Measurements from ENCODE around the gene ZNF488.
"Not testable (repeated sequence)": the region's sequence is repeated elsewhere in the genome, so short reads cannot be mapped to it uniquely, and the experiment has no call there.

ZNF488 gene, protein sequence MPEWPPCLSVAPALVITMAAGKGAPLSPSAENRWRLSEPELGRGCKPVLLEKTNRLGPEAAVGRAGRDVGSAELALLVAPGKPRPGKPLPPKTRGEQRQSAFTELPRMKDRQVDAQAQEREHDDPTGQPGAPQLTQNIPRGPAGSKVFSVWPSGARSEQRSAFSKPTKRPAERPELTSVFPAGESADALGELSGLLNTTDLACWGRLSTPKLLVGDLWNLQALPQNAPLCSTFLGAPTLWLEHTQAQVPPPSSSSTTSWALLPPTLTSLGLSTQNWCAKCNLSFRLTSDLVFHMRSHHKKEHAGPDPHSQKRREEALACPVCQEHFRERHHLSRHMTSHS

DNA sequence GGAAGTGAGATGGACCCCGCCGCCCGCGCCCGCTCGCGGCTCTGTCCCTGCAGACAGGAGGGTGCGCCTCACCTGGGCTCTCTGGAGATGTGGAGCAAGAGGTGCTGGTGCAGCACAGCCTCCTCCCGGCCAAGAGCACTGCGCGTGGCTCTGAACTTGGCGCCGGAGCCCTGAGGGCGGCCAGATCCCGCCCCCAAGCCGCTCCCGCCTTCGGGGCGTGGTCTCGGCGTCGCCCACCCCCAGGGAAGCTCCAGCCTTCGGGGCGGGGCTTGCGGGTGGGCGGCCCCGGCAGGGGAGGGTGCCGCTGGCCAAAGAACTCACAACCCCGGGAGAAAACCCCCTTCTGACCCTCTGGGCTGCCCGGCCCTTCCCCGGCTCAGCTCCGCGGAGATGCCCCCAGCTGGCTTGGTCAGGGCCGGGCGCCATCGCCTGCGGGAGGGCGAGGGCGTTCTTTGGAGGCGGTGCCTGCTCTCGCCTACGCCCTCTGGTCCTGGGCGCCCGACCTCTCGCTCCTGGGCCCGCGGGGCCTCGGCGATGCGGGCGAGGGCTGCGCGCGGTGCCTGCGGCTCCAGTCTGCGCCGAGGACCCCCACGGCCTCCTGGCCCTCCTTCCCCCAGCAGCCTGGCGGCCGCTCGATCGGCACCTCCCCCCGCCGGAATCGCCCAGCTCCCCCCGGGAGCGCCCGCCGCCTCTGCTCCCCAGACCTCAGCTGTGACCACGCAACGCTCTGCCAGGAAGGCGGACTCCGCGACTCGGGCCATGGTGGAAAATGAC lies at the start of gene ZNF488:
Gene ZNF488, minus strand, starts transcription at position 146 of the 774 bp plus-strand sequence. CDS start 15,464 bp downstream, outside the sequence.
- peak; percentile 62 for DNase-seq

DNA sequence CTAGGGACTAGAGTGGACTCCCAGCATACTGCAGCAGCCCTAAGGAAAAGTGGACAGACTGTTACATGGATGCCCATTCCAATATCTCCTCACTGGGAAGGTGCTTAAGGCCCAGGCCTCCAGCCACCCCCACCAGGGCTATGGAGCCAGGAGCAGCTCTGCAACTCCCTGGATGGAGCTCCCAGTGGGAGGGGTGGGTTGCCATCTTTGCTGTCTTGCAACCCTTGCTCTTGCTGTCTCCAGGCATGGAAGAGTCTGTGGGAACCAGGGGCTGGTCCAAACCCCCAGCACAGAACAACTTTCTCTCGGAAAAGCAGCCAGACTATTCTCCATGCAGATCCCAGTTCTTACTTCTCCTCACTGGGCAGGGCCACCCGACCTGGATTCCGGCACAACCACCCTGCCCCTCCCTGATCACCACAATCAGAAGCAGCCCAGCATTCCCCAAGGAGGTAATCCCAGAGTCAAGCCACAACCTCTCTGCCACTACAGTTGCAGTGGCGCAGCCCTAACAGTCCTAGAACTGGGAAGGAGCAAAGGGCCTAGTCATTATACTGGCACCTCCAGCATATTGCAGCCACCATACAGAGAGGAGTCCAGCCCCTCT lies 41.8 kb upstream of the ZNF488 start:
- no peak for DNase-seq

DNA sequence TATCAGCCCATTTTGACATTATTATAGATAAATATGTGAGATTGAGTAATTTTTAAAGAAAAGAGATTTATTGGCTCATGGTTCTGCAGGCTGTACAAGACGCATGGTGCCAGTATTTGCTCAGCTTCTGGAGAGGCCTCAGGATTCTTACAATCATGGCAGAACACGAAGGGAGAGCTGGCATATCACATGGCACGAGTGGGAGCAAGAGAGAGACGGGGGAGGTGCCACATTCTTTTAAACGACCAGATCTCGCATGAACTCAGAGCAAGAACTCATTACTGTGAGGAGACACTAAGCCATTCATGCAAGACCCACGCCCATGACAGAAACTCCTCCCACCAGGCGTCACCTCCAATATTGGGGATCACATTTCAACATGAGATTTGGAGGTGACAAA lies 40.1 kb upstream of the ZNF488 start:
- DNase-seq = no peak

DNA sequence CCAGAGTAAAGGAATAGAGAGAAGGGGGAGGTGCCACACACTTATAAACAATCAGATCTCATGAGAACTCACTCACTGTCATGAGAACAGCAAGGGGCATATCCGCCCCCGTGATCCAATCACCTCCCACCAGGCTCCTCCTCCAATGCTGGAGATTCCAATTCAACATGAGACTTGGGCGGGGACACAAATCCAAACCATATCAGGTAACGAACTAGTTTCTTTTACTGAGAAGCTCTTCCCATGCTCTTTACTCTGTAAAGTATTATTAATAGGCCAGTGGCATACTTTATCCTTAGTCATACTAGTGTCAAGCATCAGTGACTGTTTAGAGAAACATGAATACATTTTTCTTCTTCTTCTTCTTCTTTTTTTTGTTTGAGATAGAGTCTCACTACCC lies 39.4 kb upstream of the ZNF488 start:
- no peak for DNase-seq

DNA sequence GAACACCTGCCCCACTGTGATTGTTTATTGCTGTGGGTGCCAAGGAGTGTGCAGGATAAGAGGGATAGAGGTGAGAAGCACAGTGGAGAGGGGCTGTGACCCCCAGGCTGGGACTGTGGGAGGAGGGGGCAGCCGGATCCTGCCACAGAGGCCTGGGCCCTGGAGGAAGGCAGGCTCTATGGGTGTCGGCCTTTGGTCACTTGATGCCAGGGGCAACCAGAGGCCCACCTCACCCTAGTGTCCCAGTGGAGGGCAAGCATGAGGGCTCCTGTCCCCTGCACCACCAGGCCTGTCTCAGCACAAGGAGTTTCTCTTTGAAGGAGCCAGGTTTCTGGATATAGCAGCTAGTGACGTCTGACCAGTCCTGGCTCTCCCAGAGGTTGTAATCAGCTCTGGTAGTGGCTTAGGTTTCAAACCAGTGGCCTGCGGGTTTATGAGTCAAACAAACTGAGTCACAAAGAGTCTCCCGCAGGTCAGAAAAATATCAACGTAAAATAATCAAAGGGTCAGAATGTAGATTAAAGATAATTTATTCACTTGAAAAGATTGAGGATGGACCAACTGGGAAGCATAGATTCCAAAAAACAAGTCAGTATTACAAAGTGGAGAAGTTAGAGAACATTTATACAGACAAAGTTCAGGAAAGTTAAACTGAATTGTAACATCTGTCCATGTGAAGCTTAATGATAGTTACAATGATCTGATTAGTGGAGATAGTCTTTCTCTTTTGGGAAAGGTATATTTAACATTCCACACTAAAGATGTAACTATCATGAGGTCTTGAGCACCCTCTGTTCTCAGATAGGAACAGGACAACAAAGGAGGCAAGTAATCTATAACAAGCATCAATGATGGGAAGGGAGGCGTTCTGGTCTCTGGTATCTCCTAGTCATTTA lies 37.2 kb upstream of the ZNF488 start:
- DNase-seq = no peak

DNA sequence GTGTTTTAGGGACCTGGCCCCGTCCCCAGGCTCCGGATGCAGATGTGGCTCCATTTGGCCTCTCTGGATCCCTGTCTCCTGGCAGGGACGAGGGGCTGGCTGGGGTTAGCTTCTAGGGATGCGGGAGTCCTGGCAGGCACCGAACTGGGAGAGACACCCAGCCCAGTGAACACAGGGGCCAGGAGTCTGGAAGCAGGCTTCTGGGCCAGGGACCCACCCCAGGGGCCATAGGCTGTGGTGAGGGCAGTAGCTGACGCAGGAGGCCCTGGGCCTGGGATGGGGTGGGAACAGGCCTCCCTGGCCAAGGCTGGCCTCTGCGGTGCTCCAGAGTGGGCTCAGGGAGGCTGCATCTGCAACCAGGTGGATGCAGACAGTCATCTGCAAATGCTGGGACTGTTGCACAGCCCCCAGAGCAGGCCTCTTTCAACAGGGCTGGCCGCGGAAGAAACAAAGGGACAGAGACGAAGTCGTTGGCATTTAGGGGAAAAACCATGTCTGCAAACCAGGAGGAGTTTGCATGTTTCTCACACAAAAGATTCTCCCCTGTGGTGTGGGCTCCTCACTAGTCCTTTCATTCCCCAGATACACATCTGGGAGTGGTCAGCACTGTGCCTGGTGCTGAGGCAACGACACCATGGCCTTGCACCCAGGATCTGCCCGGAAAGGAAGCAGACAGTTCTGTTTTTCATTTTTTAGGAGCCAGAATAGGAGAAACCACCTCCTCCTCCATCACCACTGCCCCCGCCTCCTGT lies 36.4 kb upstream of the ZNF488 start:
- no peak for DNase-seq

DNA sequence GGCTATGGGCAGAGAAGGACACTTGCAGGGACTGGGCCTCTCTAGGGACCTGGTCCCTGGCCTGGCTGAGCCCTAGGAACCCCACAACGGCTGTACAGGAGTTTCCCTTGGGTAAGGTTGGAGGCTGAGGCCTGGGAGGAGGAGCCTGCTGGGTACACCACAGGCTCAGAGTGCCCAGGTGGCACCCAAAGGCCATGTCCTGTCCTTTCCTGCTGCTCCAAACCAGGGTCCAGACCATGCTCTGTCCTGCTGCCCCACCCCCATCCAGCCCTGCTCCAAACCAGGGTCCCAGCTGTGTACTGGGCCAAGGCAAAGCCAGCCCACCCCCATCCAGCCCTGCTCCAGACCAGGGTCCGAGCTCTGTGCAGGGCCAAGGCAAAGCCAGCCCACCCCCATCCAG lies 35.3 kb upstream of the ZNF488 start:
- DNase-seq = no peak

DNA sequence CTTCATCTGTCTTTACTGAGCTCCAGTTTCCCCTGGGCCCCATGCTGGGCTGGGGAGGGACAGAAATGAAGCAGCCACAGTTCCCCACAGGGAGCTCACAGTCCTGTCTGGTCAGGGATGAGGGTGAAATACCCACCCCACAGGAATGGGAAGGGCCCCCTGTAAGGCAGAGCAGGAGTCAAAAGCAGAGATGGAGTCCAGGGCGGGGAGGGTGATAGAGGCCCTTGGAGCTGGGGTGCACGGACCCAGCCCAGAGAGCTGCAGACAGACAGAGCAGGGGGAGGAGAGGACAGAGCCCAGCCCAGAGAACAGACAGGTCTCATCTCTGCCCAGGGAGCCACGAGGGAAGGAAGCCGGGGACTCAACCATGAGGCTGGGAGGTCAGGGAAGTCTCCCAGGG lies 34.9 kb upstream of the ZNF488 start:
- no peak for DNase-seq

DNA sequence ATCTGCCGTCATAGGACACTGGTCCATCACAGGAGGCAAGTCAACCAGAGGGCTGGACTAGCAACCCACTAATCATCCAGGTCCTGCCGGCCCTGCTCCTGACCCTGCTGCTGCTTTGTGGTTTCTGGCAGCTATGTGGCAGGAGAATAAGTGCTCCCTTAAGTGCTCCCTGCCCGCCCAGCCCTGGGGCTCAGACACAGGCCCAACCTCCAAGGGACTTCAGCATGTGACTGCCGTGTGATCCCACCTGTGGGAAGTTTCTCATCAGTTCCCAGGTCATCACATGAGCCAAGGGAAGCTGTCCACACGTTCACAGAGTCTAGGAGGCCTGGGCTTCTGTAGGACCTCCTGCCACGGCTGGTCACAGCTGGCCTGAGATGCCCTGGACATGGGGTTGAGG lies 34.2 kb upstream of the ZNF488 start:
- no peak for DNase-seq

DNA sequence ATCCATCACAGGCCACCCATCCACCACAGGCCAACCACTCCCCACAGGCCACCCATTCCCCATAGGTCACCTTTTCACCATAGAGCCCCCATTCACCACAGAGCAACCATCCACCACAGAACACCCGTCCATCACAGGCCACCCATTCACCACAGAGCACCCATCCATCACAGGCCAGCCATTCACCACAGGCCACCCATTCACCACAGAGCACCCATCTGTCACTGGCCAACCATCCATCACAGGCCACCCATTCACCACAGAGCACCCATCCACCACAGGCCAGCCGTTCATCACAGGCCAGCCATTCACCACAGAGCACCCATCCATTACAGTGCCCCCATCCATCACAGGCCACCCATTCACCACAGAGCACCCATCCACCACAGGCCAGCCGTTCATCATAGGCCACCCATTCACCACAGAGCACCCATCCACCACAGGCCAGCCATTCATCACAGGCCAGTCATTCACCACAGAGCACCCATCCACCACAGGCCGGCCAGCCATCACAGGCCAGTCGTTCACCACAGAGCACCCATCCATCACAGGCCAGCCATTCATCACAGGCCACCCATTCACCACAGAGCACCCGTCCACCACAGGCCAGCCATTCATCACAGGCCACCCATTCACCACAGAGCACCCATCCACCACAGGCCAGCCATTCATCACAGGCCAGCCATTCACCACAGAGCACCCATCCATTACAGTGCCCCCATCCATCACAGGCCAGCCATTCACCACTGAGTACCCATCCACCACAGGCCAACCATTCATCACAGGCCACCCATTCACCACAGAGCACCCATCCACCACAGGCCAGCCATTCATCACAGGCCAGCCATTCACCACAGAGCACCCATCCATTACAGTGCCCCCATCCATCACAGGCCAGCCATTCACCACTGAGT lies 32.5 kb upstream of the ZNF488 start:
- DNase-seq = not testable (repeated sequence)

DNA sequence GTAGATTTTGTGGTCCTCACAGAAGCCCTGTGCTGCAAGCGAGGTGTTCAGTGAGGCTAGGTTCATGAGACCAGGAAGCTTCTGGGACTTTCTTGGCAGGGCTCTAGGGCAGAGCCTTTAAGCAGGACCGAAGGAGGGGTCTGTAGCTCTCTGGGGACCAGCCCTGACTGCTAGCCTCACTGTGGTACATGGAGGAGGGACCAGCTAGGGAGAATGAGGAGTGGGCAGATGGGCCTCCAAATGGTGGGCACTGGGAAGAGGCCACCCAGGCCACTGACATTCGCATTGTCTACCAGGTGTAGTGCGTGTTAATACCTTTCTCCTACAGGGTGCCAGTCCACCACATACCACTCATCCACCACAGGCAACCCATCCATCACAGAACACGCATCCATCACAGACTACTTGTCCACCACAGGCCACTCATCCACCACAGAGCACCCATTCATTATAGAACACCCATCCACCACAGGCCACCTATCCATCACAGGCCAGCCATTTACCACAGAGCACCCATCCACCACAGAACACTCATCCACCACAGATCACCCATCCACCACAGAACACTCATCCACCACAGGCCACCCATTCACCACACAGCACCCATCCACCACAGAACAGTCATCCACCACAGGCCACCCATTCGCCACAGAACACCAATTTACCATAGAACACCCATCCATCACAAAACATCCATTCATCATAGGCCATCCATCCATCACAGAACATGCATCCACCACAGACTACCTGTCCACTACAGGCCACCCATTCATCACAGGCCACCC lies 31.6 kb upstream of the ZNF488 start:
- no peak for DNase-seq

DNA sequence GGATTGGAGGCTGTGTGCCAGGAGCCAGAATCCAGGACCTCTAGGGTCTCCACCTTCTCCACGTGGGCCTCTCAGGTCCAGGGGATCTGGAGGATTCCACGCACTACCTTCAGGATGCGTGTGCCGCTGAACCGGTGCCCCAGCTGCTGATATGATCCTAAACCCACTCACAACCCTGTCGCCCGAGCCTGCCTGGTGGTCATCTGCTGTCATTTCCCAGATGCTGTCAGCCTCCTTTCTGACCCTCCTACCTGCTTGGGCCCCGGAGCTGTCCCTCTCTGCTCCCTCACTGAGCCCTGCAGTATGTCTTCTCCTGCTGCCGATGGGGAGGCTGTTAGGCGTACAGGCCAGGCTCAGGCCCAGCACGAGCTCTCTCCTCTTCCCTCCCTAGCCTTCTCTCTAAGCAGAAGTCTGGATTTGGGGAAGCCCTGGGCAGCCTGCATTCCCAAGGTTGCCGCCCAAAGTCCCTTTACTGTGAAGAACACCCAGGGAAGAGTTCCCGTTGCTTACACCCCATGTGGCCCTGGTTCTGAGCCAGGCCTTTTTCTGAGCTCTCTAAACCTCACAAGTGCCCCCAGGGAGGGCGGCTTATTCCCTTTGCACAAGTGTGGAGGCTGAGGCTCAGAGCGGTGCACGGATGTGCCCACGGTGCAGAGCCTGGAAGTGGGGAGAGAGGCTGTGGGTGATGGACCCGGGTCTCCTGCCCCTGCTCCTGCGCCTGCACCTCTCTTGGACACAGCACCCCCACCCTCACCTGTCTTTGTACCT lies 30.8 kb upstream of the ZNF488 start:
- DNase-seq = no peak

DNA sequence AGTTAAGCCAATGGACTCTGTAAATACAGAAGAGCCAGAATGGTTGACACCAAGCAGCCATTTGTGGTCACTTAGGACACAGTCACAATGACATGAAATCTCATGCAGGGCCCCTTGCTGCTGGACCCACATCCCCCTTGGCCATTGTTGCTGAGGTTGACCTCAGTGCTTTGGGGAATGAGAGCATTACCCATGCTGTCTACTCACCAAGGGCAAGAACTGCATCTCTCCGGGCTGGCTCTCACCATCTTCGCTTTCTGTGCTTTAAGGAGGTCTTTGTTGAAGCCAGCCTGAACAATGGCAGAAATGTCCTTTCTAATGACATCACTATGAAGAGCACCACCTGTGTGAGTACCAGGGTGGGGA lies 30.1 kb upstream of the ZNF488 start:
- DNase-seq = no peak

DNA sequence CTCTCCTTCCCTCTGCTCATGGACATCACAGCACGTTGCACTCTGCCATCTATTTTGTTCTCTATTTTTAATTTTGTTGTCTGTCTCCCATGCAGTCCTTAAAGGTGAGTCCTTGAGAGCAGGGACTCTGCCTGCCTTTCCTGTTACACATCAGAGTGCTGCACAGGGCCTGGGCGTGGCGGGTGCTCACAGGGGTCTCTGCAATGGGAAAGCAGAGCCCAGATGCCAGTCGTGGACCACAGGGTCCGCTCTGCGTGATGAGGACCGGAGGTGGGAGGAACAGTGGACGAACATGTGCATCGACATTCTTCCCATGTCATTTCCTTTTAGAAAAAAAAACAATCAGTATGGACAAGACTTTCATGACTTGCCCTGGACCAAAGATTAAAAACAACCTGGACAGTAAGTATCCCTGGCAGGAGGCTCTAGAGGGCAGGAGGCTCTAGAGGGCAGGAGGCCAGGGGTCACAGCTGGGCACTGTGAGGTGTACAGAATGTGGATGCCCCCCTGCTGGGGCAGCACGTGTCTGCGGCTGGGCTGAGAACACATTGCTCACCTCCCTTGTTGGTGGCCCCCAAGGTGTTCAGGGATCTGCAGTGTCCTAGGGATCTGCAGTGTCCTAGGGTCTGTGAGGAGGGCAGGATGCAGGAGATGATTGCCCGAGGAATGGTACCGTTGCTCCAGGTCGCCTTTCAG lies 29.6 kb upstream of the ZNF488 start:
- no peak for DNase-seq

DNA sequence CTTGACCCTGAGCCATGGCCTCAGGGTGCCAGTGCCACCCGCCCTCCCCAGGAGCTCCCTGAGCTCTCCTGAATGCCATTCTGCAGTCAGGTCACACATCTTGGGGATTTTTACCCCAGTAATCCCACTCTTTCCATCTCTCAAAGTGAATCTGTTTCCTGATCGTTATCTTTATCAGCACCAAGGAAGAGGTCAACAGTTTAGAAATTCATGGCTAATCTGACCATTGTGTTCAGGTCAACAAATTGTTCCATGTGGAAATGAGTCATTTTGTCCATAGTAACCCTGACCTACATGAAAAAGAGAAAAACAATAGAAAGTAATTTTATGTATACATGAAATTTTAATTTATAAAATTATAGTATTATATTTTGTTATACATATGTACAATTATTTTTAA lies 28.8 kb upstream of the ZNF488 start:
- no peak for DNase-seq

DNA sequence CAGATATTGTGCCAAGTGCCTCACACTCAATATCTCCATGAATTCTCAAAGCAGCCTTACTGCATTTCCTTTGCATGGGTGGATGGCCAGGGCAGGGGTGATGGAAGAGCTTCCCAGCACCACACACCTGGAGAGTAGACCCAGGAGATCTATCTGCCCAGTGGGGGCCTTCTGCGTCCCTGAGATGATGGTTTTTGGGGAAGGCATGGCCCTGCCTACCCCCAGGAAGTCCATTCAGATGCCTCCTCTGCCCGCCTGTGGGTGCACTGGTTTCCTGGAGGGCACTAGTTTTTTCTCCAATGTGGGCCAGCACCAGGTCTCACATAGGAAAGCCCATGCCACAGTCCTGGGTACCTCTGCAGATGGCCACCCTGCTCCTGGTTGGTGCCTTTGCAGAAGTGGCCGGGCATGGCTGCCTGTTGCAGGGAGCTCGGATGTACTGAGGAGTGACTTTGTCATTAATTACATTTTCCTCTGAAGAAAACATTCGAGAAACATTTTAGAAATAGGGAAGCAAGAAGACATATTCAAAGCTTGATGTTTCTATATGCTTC lies 28.2 kb upstream of the ZNF488 start:
- DNase-seq = no peak

DNA sequence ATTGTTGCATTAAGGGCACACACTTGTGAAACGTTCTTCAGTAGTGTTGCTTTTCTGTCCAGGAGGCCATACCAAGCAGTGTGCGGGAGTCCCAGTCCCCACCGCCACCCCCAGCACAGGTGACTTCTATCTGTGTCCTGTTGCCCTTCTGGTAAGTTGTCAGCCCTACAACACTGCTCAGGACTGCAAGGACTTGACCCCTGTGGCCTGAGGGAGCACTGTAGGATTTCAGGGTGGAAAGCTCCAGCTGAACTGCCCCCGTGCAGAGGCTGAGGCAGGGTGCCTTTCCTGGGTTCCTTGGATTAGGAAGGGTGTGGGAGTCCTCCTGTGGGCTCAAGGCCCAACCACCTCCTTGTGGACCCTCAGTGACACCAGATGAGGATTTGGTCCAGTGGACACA lies 26.8 kb upstream of the ZNF488 start:
- no peak for DNase-seq

DNA sequence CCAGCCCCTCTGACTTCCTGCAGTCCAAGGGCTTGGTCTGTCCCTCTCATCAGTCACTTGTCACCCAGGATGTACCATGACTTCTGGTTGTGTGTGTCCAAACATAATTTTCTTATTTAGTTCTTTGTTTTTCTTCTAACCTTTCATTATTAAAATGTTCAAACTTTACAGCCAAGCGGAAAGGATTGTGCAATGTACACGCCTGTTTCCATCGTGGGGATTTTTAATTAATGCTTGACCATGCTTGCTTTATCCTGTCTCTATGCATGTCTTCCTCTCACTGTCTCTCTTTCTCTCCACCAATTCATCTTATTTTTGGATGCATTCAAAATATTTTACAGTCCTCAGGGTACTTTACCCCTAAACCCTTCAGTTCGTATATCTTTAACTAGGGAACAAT lies 26.2 kb upstream of the ZNF488 start:
- DNase-seq = no peak

DNA sequence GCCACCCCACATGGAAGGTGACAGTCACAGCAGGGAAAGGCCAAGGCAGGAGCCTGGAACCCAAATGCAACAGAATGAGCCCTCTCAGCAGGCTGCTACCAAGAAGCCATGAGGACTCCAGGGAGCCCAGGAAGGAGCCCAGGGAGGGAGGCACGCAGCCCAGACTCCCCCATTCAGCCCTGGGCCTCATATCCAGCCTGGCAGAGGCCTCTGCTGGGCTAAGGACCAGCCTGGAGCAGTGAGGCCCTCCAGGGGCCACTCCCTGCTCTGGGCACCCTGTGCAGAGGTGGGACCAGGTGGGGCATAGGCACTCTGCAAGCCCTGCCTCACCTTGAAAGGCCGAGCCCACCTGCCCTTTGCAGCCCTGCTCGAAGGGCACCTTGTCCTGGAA lies 25.8 kb upstream of the ZNF488 start:
- no peak for DNase-seq
